Measurements from ENCODE around the gene RHOF.

GRCh38 chr12:121817648-121818043 is 24.2 kb upstream of the RHOF start:
- TF ChIP-seq EZH2 (IDR thresholded peaks at IDR 0.05; ENCODE audit: insufficient read depth, low read length) (no peak), CTCF (IDR thresholded peaks at IDR 0.05; ENCODE audit: insufficient read depth, low read depth, low read length) (no peak)

Data from astrocyte (in vitro differentiated cells and primary cell).